ENCODE measurements around the gene AGPAT4.

AGPAT4 gene

DNA sequence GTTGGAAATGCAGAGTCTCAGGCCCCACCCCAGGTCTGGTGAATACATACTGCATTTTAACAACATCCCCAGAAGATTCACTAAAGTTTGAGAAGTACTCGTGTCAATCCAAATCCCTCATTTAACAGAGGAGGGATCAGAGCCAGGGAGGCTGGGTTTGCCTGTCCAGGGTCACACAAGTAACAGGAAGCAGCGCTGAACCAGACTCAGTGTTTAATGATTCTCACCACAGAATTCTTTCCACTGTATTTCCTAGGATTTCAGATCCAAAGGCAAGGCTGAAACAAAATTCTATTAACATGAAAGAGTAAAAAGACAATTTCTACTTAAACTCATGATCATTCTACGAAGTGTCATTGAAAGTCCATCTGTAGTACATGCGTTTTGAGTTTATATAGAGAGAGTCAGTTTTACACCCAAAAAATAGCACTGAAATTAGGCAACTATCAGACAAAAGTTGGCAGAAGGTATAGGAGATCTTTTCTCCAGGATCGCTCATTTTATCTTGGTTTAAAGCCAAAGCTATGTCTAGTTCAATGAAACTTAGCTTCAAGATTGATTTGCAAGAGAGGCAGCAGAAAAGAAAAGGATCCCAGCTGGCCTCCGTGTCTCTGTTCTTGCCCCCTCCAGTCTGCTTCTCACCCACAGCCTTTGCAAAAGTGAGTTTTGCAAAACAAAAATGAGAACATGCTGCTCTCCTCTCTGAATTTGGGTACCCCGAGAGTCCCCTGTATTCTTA is 6.0 kb upstream of the AGPAT4 start:
- no peak for DNase-seq

DNA sequence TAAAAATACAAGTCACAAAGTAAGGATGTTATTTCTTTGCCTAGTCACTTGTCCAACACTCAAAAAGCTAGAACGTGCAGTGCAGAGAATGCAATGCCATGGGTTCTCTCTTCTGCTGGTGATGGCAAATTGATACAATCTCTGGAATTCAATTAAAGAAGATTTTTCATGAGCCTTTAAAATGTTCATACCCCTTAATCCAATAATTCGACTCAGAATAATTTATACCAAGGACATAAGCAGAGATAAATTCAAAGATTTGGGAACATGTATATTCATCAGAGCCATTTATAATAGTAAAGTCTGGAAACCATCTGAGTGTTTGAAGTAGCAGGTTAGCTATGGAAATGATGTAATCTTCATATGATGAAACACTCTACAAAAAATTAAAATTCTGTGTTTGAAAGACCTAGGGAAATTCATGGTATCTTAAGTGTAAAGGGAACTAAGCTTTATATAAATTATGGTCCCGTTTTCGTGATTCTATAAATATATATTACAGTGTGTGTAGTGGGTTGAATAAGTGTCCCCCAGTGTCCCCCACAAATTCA is 2.8 kb upstream of the AGPAT4 start:
- no peak for DNase-seq

DNA sequence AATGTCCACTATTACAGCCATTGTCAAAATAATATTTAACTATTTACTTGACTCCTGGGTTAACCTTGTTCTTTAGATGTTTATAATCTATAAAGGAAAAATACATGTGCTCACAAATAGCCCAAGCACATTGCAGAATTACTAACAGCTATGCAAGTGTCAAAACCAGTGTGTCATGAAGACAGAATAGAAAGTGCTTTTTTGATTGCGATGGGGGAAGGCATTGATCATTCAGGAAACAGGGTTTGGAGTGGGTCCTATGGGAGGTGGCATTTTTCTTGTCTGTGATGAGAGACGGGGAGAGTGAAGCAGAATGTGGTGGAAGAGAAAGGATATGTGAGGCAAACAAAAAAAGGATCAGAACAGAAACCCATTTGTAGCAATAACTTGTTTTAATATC is 1.0 kb upstream of the AGPAT4 start:
- DNase-seq, result no peak

DNA sequence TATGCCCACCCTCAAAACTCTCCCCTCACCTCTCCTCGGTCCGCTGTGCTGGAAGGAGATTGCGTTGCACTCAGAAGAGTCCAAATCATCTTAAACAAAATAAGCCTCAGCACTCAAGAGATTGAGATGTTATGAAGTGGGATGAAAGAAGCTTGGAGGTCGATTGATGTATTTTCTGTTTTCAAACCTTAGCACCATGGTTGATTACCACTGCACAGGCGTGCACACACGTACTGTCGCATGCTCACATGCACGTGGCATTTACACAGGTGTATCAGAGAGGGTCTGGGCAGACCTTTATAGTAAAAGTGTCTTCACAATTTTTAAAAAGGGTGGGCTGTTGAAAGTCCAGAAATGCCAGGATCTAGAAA is 612 bp upstream of the AGPAT4 start:
- DNase-seq, result no peak

DNA sequence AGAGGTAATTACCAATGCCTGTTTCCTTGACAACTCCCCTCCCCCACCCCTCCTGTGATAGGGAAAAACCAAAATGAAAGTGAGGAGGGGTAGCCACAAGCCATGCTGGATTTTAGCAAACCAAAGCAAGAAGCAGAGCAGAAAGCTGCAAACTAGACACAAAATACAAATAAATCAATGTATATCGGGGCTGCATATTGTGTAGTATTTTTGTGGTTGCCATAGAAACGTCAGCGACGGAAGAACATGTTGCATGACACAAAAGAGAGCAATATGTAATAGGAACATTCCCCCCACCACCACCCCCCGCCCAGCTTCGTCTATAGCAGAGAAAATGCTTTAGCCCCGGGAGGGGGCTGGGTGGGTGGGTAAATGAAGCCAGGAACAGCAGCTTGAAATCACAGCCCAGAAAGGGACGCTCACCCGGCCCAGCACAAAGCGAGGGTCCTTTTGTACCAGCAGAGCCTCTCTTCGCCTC is 548 bp downstream of the AGPAT4 start:
- peak; percentile 35 for DNase-seq

DNA sequence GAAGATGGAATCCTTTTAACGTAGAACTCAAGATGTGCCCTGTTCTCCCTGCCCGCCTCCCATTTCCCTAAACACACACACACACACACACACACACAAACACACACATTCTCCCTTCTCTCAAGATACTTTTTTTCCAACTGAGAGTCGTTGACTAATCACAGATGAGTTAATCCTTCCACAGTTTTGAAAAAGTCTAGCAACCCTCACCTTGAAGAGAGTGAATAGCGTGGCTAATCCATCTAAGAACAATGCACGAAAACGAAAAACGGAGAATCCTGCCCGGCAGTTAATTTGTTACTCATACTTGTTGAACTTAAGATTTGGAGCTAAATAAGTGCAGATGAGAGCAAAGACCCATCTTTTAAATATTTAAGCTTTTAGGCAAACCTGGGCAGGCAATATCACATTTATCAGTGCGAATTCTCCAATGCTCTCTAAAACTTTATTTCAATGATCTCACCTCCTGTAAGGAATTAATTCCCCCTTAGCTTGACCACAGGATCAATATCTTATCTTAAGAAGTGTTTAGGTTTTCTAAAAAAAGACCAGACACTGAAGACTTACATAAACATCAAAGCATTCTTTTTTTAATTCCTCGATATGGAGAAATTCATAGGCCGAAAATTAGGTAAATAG is 1.1 kb downstream of the AGPAT4 start:
- no peak for DNase-seq

DNA sequence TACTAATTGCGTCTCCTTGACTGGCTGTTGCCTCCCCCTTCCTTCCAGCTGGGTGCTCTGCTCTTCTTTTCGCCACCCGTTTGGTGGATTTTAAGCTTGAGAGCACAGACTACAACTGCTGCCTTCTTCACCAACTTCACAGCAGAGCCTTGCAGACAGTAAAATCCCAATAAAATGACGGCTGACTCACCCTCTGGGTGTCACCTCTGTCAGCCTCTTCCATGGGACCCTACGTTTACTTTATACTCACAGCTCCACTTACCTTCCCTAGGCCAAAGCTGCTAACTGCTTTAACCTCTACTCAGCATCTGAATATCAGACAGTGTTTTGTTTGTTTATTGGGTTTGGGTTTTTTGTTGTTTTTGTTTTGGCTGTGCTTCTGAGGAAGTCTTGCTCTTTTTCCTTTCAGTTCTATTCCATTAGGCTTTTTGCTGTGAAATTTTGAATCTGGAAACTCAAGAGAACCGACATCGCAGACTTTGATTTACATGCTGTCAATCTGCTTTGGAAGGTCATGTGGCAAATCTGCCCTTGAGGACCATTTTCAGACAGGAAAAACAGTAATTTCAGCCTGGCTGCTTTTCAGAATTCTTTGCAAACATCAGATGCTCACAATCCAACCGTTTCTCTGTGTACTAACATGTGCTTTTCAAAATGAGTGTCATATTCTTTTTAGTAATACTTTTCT is 2.4 kb downstream of the AGPAT4 start:
- no peak for DNase-seq

DNA sequence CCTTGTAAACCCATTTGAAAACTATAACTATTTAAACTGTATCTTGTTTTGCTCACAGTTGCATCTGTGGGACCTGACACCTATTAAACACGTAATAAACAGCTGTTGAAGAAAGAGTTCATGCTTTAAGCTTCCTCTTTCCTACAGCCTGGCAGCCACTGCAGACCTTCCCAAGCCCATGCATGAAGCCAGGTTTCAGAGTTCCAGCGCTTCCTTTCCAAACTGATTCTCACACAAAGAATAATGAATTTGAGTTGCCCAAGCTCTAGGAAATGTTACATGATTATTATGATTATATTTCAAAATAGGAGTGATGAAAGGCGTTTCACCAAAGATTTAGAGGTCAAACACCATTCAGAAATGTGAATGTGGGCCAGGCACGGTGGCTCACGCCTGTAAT is 3.7 kb downstream of the AGPAT4 start:
- DNase-seq, result no peak

DNA sequence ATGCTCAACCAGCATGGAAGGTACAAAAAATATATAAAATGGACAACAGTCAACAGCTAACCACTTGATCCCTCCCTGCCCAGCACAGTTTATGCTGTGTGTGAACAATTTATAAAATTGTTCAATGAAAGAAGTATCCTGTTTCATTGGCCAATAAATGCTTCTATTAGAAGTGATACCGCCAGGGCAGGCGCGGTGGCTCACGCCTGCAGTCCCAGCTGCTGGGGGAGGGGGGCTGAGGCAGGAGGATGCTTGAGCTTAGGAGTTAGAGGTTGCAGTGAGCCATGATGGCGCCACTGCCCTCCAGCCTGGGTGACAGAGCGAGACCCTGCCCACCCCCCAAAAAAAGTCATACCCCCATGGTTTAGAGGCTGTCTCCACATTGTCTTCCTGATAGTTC is 4.6 kb downstream of the AGPAT4 start:
- no peak for DNase-seq

DNA sequence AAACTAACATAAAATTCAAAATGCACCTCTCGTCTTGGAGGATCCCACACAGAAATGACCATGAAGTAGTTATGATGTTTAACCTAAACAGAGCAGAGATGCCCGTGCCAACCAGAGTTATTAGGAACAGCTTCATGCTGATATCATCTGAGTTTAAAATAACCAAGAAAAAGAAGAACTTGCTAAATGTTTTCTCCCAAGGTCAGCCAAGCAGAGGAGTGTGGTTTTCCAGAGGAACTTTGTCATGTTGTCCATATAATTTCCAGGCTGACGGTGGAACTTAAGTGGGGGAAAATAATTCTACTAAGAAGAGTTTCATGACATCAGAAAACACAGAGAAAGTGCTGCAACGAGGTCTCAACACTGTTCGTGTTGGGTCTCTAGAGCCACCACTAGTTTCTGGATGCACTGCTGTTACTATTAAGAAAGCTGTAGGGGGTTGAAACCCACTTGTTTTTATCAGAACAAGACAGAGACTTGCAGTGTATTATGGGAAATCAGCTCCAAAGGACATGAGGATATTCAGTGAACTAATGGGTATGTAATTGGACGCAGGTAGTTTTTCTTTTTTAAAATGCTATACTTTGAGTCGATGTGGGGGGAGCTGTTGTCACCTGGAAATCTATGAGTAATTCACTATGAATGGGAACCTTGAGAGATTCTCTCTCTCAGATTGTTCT is 5.2 kb downstream of the AGPAT4 start:
- no peak for DNase-seq

DNA sequence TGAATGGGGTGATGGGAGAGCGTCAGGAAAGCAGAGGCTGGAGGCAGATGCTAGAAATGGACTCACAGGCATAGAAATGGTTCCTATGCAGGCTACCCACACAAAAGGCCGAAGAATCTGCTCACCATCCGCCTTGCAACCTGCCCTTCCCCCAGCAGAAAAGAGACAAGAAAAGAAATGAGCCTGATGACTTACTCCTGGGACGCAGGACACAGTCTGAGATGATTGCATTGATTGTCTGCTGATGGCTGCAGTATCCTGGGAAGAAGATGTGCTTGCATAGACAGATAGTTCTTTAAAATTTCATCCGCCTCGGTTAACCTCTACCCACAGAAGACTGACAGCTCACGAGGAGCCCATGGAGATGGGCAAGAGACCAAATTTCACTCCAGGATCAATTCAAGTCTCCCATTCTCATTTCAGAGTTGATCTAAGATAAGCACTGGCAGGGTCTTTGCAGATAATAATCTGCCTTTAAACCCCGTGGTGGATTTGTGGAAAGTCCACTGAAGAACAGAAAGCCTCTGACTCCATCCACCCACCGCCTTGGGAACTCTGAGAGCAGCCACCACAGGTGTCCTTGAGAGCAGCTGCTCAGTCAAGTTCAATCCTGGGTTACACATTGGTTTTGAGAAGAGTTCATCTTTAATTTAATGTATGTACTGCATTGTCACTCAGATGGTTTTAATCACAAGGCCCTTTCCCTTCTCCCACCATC is 7.2 kb downstream of the AGPAT4 start:
- no peak for DNase-seq

DNA sequence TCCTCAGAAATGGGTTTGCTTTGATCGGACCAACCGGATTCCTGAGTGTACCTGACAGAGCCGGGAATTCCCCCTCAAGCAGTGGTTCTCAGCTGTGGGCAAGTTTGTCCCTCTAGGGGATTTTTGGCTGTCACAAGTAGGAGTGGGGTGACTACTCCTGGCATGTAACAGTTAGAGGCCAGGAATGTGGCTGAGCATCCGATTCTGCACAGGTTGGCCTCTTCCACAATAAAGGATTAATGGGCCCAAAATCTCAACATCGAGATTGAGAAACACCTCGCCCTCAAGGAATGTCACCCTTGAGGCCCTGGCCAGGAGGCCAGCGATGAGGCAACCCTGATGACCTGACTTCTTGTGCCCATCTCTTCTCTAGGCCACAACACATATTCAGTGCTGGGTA is 7.9 kb downstream of the AGPAT4 start:
- no peak for DNase-seq

DNA sequence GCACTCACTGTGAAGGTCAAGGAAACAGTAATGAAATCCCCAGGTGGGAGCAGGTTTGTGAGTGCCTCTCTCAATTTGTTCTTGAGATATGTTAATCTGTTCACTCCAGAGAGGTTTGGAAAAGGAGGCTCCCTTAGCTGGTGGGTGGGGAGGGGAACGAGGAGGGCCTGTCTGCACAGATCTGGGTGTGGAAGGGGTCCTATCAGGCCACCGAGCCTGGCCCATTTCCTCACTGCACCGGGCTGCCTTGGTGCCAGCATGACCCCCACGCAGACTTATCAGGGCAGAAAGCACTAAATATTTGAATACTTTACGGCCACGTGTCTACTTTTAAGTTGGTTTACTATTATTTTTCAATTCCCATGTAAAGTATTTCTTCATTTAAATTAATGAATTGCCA is 8.3 kb downstream of the AGPAT4 start:
- no peak for DNase-seq

DNA sequence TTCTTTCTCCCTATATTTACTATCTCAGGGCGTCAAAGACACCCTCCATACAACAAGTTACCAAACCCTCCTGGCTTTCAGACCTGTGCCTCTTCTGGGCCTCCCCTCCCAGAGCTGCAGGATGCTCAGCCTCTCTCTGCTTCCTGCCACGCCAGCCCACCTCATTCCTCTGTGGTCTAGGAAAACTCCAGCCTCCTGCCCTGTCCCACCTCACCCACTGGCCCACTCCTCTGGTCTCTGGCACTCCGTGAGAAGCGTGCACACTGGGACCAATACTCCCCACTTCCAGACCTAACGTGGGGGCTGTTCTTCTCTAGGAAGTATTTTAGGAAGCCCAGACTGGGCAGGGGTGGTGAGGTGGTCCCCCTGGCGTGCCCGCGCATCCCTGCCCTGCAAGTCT is 9.7 kb downstream of the AGPAT4 start:
- DNase-seq, result no peak

DNA sequence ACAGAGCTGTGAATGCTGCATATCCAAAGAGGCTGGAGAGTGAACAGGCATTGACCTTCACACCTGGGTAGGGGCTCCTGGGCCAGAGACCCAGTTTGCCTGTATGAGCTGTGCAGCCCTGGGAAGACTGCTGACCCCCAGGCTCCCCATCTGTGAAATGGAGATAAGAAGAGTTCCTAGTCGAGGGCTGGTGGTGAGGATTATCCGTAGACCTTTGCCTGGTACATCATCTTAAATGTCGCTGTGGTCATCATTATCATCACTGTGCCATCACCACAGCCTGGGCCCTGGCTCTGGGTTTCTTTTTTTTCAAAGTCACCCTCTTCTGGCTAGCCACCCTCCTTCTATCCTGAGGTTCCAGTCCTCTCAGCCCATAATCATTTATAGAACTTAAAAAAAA is 12.0 kb downstream of the AGPAT4 start:
- DNase-seq, result no peak

DNA sequence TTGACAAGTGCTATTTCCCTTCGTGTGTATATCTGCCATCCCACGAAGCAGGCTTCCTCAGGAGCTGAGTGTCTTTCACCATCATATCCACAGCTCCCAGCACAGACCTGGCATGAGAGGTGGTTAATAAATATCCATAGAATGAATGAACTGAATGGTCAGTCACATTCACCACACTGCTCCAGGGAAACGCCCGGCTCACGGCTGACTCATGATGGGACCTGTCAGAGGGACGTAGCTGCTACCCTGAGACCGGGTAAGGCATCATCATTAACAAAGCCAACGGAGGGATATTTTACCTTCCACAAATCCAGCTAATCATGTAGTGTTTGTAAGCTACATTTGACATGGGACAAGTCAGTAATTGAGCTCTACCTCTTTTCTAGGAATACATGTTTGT is 12.5 kb downstream of the AGPAT4 start:
- no peak for DNase-seq

DNA sequence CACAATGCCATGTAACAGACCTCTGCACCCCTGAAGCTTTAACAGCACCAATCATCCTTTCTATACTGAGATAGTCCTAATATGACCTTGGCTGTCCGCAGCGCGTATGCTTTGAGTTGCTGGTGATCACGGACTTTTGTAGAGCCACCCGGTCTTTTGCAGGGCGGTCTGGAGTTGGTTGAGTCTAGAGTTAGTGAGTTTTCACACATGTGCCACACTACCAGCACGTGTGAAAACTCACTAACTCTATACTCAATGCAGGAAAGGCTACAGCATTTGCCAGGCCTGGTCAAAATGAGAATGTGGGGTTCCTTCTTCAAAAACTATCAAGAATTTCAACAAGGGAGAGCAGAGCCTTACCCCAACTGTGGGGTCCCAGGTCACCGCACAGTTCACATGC is 14.6 kb downstream of the AGPAT4 start:
- DNase-seq, result no peak

DNA sequence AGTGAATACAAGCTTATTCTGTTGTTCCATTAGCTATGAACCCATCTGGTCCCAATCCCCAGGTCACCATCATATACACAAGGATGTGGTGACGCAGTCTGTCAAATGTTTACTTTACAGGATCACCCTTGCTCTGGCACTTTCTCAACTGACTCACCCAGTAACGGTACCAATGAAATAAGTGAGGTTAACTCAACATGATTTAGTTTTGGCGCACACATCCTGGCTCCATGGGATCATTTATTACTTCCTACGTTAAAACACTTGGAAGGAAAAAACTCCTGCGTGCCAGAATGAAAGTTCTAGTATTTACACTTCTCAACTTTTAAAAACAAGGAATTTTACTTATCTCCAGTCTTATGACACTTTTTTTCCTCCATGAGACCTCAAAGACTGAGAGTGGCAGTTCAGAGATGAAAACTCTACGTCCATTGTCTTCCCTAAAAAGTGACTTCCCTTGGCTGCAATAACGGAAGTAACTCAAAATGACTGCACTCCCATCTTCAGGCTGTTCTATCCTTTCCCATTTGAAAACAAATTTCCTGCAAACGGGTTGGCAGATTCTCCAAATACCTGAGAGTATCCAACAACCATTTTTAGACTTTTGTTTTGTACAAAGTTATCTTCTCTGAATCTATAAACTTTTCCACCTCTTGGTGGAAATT is 15.9 kb downstream of the AGPAT4 start:
- DNase-seq, result no peak

DNA sequence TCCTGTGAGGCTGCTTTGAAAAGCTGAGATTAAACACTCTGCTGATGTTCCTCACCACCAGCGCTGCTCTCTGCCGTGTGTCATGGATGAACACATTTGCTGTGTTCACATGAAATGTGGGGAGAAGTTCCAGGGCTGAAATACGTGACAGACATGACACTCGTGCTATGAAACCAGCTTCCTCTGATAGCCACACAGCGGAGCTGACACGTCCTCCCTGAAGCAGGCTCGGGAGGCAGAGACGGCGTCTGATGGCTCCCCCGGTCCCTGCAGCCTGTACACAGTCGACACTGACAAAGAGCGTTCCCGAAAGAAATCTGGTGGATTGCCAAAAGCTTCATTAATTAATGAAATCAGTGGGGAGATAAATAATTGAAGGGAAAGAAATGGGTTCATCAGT is 17.5 kb downstream of the AGPAT4 start:
- DNase-seq, result no peak

DNA sequence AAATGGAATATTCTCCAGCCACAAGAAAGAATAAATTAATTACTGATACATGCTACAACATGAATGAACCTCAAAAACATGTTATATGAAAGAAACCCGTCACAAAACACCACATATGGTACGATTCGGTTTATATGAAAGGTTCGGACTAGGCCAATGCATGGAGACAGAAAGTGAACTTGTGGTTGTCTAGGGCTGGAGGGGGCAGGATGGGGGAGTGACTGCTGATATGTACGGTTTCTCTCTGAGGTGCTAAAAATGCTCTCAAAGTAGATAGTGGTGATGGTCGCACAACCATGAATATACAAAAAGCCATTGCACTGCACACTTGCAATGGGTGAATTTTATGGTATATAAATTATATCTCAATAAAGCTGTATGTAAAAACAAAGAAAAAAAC is 18.3 kb downstream of the AGPAT4 start:
- DNase-seq, result no peak

DNA sequence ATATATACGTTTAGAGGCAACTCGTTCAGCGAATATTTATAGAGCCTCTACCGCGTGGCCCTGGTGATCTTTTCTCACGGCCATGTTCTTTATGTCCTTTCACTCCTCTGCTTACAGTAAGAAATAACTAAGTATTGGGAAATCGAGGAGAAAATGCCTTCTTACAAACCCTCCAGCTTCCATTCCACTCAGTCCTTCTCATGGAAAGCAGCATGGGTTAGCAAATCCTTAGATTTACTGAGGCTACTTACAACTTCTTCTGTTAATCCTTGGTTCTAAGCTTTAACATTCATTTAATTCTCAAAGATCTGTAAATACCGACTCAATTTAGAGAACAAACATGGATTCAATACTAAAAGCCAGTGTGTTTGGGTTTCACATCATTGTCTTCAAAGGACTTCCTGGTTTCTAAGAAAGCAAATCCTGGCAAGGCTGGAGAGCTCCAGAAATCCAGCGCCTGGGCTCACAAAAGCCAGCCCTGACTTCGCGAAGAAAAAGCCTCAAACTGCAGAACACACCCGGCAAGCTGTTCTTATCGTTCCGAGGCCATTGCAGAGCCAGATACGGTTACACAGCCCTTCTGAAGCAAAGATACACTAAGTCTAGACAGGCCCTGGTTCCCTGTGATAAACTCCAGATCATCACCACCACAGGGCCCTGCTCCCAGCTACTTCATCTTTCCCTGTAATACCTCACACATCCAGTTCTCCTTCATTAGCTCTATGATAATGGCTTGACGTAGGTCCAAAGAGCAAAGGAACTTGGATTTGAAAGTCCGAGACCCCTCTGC is 19.2 kb downstream of the AGPAT4 start:
- DNase-seq, result no peak

All from stimulated activated CD8-positive, alpha-beta memory T cell treated with anti-CD3 and anti-CD28 coated beads, Interleukin-4, amount 100 ng/mL, for 48 hours (primary cell).